Activated CD4-positive, alpha-beta T cell treated with anti-CD3 and anti-CD28 coated beads for 24 hours (primary cell): ENCODE data around the gene CKAP2.
"Not testable (repeated sequence)": the region's sequence is repeated elsewhere in the genome, so short reads cannot be mapped to it uniquely, and the experiment has no call there.

Experiments used
- DNase-seq, 2 donors: peaks; one replicate each; pipeline ENCODE4 v3.0.0-alpha.2; 2020; ENCODE audit warnings: low read depth in 2 of 2

CKAP2 gene

DNA sequence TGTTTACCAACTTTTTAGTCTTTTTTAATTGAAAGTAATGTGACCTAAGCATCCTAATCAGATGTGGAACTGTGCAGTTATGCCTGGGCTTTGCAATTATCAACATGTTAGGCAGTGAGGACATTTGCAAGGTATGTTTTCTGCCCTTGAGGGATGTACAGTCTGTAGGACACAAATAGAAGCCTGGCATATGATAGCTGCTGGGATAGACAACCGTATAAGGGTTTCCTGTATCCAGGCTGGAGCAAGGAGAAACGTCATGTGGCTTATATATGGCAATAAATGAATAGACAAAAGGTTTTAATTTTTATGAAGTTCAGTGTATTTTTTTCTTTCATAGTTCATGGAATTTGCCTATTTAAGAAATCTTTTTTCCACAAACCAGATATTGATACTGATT lies 2.8 kb upstream of the CKAP2 start:
- no peak for DNase-seq

DNA sequence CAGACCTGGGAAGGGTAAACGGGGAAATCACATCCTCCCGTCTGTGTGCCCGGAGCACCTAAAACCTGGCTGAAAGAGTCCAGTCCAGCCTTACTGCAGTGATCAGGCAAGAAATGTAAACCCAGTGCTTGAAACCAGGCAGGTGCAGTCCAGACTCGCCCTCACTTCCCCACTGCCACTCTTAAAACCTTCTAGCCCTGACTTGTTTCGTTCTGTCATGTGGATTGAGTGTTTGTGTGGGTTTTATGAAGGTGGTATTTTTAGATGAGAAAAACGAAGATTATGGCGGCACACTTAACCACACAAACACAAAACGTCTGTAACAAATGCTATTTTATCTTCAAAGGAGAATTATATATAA lies 839 bp upstream of the CKAP2 start:
- no peak for DNase-seq

DNA sequence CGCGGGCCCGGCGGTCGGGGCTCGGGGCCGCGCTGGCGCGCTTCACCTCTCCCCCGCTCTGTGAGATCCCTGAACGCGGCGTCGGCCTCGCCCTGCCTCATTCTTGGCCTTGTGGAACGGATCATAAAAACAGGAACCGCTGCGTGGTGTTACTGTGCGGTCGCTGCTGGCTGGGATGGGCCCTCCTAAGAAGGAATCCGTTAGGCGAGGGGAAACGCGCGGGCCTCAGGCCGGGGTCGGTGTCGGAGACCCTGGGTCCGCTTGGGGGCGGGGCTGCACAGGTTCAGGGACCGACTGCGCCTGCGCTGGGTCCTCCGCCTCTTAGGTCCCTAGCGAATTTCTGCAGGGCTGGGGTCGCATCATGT lies 381 bp downstream of the CKAP2 start:
- peak; percentile 63 to 79 for DNase-seq

DNA sequence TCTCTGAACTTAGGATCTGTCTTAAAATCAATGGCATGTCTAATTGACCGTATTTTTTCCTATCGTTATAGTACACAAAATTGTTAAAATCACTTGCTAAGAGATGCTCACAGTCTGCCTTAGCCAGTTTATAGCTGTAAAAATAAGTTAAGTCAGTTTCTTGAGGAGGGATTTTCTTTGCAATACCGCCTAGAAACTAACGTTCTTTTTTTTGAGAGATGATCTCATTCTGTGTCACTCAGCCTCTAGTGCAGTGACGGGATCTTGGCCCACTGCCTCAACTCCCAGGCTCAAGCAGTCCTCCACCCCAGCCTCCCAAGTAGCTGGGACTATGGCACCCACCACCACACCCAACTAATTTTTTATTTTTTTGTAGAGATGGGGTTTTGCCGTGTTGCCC lies 4.4 kb downstream of the CKAP2 start:
- no peak for DNase-seq

DNA sequence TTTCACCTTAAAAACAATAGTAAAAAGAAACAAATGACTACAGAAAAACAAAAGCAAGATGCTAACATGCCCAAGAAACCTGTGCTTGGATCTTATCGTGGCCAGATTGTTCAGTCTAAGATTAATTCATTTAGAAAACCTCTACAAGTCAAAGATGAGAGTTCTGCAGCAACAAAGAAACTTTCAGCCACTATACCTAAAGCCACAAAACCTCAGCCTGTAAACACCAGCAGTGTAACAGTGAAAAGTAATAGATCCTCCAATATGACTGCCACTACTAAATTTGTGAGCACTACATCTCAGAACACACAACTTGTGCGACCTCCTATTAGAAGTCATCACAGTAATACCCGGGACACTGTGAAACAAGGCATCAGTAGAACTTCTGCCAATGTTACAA lies 6.0 kb downstream of the CKAP2 start:
- no peak for DNase-seq

DNA sequence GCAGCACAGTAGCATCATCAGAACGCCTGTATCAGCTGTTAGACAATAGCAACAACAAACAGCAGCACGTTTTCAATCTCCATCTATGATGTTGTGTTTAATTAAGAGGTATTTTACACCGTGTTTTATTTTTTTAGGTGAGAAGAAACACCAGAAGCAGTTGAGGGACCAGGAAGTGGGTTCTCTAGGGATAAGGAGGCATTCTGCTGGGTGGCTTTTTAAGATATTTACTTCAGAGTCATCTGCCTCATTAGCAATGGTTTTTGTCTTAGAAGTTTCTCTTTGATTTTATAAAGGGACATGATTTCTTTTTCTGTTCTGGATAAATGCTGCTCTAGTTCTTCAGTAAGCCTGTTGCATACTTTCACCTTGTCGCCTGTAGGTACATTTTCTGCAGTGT lies 8.2 kb downstream of the CKAP2 start:
- no peak for DNase-seq

DNA sequence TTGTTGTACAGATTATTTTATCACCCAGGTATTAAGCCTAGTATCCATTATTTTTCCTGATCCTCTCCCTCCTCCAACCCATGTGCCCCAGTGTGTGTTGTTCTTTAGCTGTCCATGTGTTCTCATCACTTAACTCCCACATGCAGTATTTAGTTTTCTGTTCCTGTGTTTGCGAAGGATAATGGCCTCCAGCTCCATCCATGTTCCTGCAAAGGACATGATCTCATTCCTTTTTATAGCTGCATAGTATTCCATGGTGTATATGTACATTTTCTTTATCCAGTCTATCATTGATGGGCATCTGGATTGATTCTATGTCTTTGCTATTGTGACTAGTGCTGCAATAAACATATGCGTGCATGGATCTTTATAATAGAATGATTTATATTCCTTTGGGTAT lies 13.2 kb downstream of the CKAP2 start:
- DNase-seq: not testable (repeated sequence)

DNA sequence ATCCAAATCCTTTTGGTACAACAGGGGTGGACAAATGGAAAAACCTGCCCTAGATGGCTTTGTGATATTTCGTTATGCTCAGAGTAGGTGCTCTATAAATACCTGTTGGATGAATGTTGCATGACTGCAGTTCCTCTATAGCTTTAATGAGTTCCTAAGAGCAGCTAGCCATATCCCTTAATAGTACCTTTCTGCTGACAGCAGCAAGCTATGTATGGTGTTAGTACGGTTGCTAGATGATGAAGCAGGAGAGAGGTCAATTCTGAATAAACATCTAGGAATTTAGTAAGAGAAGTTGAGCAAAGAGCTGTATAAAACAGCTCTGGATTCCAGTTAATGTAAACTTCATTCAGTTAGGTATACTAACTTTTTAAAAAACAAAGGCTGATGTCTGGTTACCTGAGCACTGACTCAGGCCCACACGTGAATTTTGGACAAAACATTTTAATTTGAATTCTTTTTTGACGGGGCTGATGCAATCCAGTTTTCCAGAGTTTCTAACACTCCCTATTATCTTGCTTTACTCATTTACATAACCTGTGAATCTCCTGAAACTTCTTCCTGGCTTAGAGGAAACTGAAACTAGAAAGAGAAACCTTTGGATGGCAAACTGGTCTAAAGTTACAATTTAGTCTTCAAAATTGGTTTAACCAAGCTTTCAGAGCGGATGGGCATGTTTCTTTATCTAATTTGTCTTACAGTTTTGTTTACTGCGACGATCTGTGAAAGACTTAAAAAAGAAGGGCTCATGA lies 25.6 kb downstream of the CKAP2 start:
- not testable (repeated sequence) for DNase-seq

DNA sequence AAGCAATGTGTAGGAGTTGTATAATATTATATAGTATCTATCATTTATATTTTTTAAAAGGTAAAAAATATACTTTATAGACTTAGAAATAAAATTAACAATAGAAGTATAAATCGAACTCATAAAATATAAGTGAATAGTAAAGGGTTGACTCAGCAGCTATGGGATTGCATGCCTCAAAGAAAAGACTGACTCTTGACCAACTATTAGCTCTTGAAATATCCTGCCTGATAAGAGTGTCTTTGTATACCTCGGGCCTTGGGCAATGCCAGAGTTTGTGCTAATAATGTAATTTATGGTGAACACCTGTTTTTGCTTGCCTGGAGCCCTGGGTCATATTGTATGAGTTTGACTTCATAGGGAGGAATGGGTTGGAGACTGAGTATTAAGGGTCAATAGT lies 31.8 kb downstream of the CKAP2 start:
- not testable (repeated sequence) for DNase-seq

DNA sequence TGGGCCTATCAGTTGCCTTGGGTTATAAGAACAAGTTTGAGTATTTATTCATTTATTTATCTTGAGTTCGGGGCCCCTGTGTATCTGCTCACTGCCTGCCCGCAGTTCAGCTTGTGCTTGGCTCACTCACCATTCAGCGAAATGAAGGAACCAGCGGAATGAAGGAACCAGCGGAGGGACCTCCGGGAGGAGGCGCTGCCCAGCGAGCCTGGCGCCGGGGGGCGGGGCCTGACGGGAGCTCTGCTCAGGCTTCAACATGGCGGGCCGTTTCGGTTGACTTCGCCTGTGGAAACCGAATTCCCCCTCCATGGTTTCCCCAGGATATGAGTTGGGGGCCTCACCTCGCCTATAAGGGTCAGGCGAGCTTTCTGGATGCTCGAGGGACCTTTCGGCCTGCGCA lies 33.5 kb downstream of the CKAP2 start:
- DNase-seq: not testable (repeated sequence)

DNA sequence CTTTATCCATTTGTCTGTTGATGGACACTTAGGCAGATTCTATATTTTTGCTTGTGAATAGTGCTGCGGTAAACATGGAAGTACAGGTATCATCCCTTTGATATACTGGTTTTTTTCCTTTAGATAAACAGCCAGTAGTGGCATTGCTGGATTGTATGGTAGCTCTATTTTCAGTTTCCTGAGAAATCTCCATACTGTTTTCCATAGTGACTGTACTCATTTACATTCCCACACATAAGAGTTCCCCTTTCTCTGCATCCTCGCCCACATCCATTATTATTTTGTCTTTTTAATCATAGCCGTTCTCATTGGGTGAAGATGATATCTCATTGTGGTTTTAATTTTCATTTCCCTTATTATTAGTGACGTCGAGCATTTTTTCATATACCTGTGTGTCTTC lies 35.7 kb downstream of the CKAP2 start:
- not testable (repeated sequence) for DNase-seq

DNA sequence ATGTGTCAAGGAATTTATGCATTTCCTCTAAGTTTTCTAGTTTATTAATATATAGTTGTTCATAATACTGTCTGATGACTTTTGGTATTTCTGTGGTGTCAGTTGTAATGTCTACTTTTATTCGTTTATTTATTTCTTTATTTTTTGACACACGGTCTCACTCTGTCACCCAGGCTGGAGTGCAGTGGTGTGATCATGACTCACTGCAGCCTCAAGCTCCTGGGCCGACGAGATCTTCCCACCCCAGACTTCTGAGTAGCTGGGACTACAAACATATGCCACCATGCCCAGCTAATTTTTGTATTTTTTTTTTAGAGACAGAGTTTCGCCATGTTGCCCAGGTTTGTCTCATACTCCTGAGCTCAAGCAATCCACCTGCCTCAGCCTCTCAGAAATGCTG lies 39.0 kb downstream of the CKAP2 start:
- DNase-seq: not testable (repeated sequence)

DNA sequence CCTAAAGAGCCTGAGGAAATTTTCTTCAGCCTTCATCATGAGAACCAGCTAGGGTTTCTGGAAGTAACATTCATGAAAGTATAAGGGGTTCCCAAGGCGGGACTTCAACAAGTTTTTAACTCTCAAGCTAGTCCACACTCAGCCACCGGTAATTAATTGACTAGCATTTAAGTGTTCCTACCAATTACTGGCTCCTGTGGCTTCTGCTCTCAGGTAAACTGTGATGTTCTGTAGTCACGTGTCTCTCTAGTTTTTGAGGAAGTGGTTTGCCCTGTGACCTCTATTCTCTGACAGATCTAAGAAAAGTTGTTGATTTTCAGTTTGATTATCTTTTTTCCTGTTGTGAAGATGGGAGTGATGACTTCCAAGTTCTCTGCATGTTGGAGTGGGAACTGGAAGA lies 42.7 kb downstream of the CKAP2 start:
- not testable (repeated sequence) for DNase-seq

DNA sequence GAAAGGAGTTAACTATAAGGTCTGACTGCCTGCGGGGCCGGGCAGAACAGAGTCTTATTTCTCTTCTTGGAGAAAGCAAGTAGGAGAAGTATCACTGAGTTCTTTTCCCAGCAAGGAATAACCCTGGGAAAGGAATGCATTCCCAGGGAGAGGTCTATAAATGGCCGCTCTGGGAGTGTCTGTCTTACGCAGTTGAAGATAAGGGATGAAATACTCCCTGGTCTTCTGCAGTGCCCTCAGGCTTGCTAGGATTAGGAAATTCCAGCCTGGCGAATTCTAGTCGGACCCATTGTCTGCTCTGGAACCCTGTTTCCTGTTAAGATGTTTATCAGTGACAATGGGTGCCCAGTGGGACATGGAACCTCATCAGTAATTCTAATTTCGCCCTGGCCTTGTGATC lies 47.0 kb downstream of the CKAP2 start:
- not testable (repeated sequence) for DNase-seq

DNA sequence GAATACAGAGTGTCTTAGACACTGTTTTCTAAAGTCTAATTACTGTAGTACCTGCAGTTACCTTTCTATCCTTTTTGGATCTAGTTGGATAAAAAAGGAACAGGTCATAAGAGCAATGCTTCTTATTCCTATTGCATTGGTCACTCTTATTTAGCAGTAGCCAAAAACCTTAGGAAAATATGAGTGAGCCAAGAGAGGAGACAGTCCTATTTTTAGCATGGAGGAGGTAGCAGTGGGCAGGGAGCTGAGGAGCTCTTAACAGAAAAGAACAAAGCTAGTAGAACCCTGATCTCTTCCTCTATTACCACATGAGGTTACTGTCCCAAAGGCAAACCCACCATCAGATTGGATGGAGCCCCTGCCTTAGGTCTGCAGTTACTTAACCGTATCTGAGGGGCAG lies 50.6 kb downstream of the CKAP2 start:
- DNase-seq: not testable (repeated sequence)

DNA sequence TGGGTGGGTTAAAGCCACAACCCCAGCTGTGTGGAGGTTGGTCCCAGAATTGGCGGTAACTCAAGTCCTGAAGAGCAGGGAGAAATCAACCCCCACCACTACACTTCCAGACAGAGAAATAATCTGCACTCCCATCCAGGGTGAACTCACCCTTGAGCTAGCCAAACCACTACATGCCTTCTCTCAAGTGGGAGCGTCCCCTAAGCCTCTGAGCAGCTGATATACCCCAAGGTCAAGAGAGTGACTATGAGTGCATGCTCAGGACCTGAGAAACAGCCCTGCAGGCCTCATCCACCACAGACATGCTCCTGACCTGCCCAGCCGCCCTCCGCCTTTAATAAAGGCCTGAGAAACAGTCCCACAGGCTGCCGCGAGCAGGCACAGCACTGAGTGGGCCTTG lies 54.3 kb downstream of the CKAP2 start:
- DNase-seq: not testable (repeated sequence)

DNA sequence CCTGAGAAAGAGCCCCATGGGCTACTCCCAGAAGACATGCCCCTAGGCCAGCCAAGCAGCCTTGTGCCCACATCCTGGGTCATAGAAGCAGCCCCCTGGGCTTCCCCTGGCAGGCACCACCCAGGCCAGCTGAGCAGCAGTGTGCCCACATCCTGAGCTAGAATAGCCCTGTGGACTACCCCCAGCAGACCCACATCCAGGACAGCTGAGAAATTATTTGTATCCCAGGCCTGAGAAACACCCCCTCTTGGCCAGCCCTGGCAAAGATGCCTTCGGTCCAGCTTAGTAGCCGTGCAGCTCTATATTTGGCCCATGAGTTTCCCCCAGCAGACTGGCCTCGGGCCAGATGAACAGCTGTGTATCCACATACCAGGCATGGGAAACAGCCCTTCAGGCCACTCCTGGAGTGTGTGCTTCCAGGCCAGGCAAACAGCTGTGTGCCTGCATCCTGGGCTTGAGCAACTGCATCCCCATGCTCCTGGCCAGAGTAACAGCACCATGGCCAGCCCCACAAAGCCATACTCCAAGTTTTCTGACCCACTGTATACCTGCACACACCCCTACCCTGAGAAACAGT lies 55.0 kb downstream of the CKAP2 start:
- not testable (repeated sequence) for DNase-seq

DNA sequence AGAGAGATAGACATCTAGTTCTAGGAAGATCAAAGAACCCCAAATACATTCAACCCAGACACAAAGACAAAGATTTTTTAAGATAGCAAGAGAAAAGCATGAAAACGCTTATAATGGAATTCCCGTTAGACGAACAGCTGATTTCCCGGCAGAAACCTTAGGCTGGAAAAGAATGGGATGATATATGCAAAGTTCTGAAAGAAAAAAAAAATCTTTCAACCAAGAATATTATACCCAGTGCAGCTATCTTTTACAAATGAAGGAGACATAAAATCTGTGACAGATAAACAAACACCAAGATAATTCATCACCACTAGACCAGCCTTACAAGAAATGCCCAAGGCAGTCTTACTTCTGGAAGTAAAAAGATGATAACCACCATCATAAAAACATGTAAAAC lies 56.3 kb downstream of the CKAP2 start:
- not testable (repeated sequence) for DNase-seq

DNA sequence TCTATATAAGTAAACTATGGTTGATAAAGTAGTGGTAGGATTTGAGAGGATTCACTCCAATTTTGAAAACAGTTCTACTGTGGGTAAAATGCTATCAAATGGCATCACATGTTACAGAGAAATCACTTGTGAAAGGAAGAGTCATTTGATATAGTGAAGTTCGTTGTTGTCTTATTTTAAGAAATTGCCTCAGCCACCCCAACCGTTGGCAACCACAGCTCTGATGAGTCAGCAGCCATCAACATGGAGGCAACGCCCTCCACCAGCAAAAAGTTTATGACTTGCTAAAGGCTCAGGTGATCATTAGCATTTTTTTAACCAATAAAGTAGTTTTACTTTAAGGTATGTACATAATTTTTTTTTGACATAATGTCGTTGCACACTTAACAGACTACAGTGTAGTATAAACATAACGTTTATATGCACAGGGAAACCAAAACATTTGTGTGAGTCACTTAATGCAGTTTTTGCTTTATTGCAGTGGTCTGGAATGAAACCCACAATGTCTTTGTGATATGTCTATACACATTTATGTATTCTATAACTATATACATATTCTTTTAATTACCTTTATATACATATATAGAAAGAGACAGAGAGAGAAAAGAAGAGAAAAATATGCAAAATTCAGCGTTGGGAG lies 58.8 kb downstream of the CKAP2 start:
- not testable (repeated sequence) for DNase-seq

DNA sequence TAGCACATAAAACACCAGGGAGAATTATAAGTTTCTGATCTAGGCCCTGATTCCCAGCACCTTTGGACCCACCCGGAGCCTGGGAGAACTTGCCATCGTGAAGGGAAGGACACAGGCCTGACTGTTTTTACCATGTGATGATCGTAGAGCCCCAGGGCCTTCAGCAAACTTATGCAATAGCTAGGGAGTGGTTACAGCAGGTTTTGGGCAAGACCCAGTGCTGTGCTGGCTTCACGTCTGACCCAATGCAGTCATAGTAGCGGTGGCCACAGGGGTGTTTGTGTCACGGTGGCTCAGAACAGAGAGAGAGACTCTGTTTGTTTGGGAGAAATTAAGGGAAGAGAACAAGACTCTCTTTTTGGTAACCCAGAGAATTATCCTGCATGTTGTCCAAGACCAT lies 68.0 kb downstream of the CKAP2 start:
- DNase-seq: not testable (repeated sequence)
